Stromal cell of bone marrow (primary cell): ENCODE data around the gene TLL2.
"Not testable (repeated sequence)": the region's sequence is repeated elsewhere in the genome, so short reads cannot be mapped to it uniquely, and the experiment has no call there.

Experiments used
- DNase-seq: peaks from one replicate; pipeline ENCODE4 v3.0.0-alpha.2; 2012; ENCODE audit warnings: low read depth

TLL2 gene

GRCh38 chr10:96513698-96514561 is at the start of gene TLL2:
Gene TLL2, minus strand, starts transcription at chr10:96513926. Its CDS starts 241 bp downstream, at chr10:96513685.
- DNase-seq: peak; percentile 75

- peak; percentile 3 for DNase-seq
Observed at GRCh38 chr10:96560966-96561887, 47.5 kb upstream of the TLL2 start.

- DNase-seq: no peak
Observed at GRCh38 chr10:96560489-96560888, 46.8 kb upstream of the TLL2 start.

- DNase-seq: peak; percentile 2
Observed at GRCh38 chr10:96556003-96556402, 42.3 kb upstream of the TLL2 start.

- DNase-seq: no peak
Observed at GRCh38 chr10:96555330-96555729, 41.6 kb upstream of the TLL2 start.

- no peak for DNase-seq
Observed at GRCh38 chr10:96548589-96548988, 34.9 kb upstream of the TLL2 start.

- not testable (repeated sequence) for DNase-seq
Observed at GRCh38 chr10:96545558-96545957, 31.8 kb upstream of the TLL2 start.

GRCh38 chr10:96541921-96542320 is 28.2 kb upstream of the TLL2 start:
- DNase-seq: no peak

GRCh38 chr10:96540240-96540639 is 26.5 kb upstream of the TLL2 start:
- DNase-seq: no peak

- no peak for DNase-seq
Observed at GRCh38 chr10:96538683-96539082, 25.0 kb upstream of the TLL2 start.

- no peak for DNase-seq
Observed at GRCh38 chr10:96536129-96536528, 22.4 kb upstream of the TLL2 start.

- DNase-seq: no peak
Observed at GRCh38 chr10:96532523-96532922, 18.8 kb upstream of the TLL2 start.

- no peak for DNase-seq
Observed at GRCh38 chr10:96529634-96530279, 16.0 kb upstream of the TLL2 start.

GRCh38 chr10:96524741-96525140 is 11.0 kb upstream of the TLL2 start:
- DNase-seq: no peak

- no peak for DNase-seq
Observed at GRCh38 chr10:96517284-96517683, 3.6 kb upstream of the TLL2 start.

GRCh38 chr10:96516337-96516736 is 2.6 kb upstream of the TLL2 start:
- DNase-seq: no peak

- DNase-seq: no peak
Observed at GRCh38 chr10:96513305-96513697, 425 bp downstream of the TLL2 start.

- DNase-seq: no peak
Observed at GRCh38 chr10:96512524-96513304, 1.0 kb downstream of the TLL2 start.

GRCh38 chr10:96511044-96511945 is 2.4 kb downstream of the TLL2 start:
- no peak for DNase-seq

GRCh38 chr10:96509017-96509641 is 4.6 kb downstream of the TLL2 start:
- DNase-seq: peak; percentile 36
